Neutrophil (primary cell): ENCODE results near the gene COX7A2.

Experiments
- H3K27ac ChIP-seq: fragments of 200-600 bp; sonication (generic); 2 replicates; pipeline ENCODE4 v1.5.1; 2016; ENCODE audit warnings: mild to moderate bottlenecking, moderate library complexity
- H3K27me3 ChIP-seq: fragments of 200-600 bp; sonication (generic); 2 replicates; pipeline ENCODE4 v1.6.0; 2016; ENCODE audit warnings: mild to moderate bottlenecking
- H3K36me3 ChIP-seq: fragments of 200-600 bp; sonication (generic); 2 replicates; pipeline ENCODE4 v1.5.1; 2017
- H3K4me1 ChIP-seq, 2 experiments: fragments of 200-600 bp in 1 of 2; sonication (generic) in 1 of 2; 1 replicate in 1 of 2; 2 replicates in 1 of 2; pipeline versions ENCODE4 v1.5.1 to v1.6.1; 2013 to 2016; ENCODE audit warnings: low read depth in 1 of 2, low read length in 1 of 2, mild to moderate bottlenecking in 1 of 2, moderate library complexity in 1 of 2; ENCODE audit not compliant: control insufficient read depth in 1 of 2, insufficient read depth in 1 of 2
- H3K4me3 ChIP-seq, 2 experiments: fragments of 200-600 bp in 1 of 2; sonication (generic) in 1 of 2; 1 replicate in 1 of 2; 2 replicates in 1 of 2; pipeline ENCODE4 v1.5.1; 2013 to 2016; ENCODE audit warnings: low read depth in 1 of 2, low read length in 1 of 2, mild to moderate bottlenecking in 1 of 2, moderate library complexity in 1 of 2
- H3K9me3 ChIP-seq: fragments of 200-600 bp; sonication (generic); 2 replicates; pipeline ENCODE4 v1.5.1; 2016
- TF ChIP-seq, protein P1 (sequence below): fragments of 200-600 bp; sonication (generic); IDR thresholded peaks from 2 replicates; pipeline ENCODE4 v1.5.1; 2016; ENCODE audit warnings: antibody characterized with exemption

COX7A2 gene

DNA sequence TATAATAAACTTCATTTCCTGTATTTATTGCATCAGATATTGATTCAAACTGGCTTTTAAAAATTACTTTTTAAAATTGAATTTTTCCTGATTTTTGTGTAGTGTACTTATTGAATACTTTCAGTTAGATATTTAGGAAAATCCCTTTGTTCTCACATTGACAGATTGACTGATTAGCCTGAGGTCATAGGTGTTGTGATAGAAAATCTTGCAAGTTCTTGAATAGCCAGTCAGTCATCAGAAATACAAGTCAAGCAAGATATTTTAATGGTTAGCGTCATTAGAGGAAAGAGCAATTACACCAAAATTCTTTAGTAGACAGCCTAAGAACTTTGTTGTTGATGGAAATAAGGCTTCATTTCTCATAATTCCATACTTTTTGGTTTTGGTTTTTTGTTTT lies 44.4 kb upstream of the COX7A2 start:
- no peaks in the 10 kb centered on the region for H3K36me3 ChIP-seq
- no peaks in the 10 kb centered on the region for H3K27me3 ChIP-seq
- H3K4me3 ChIP-seq = no peak overlapping the region
- no peaks in the 10 kb centered on the region for H3K9me3 ChIP-seq
- TF ChIP-seq, protein P1, sequence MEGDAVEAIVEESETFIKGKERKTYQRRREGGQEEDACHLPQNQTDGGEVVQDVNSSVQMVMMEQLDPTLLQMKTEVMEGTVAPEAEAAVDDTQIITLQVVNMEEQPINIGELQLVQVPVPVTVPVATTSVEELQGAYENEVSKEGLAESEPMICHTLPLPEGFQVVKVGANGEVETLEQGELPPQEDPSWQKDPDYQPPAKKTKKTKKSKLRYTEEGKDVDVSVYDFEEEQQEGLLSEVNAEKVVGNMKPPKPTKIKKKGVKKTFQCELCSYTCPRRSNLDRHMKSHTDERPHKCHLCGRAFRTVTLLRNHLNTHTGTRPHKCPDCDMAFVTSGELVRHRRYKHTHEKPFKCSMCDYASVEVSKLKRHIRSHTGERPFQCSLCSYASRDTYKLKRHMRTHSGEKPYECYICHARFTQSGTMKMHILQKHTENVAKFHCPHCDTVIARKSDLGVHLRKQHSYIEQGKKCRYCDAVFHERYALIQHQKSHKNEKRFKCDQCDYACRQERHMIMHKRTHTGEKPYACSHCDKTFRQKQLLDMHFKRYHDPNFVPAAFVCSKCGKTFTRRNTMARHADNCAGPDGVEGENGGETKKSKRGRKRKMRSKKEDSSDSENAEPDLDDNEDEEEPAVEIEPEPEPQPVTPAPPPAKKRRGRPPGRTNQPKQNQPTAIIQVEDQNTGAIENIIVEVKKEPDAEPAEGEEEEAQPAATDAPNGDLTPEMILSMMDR = no peak
- no peak overlapping the region for H3K27ac ChIP-seq
- H3K4me1 ChIP-seq = peaks cover 32 to 40% of the 10 kb centered on the region in 2 experiments

DNA sequence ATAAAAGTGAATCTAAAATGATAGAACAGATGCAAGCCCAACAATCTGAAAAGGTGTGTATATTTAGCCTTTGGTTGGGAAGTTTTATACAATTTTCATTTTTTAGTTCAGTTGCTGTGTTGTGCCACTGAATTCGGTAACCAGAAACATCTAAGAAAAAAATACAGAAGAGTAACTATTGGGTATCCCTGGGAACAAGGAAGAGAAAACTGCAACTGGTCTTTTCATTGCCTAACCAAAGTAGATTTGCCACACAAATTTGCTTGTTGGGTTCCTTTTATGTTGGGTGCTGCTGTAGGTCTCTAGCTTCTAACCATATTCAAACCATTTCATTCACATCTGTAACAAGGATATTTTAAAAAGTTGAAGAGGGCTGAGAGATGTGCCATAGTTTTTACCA lies 43.8 kb upstream of the COX7A2 start:
- H3K27ac ChIP-seq = no peak overlapping the region
- H3K4me1 ChIP-seq = peaks cover 38 to 46% of the 10 kb centered on the region in 2 experiments
- no peaks in the 10 kb centered on the region for H3K27me3 ChIP-seq
- no peak overlapping the region for H3K4me3 ChIP-seq
- TF ChIP-seq, protein P1 = no peak
- H3K36me3 ChIP-seq = no peaks in the 10 kb centered on the region
- H3K9me3 ChIP-seq = no peaks in the 10 kb centered on the region

DNA sequence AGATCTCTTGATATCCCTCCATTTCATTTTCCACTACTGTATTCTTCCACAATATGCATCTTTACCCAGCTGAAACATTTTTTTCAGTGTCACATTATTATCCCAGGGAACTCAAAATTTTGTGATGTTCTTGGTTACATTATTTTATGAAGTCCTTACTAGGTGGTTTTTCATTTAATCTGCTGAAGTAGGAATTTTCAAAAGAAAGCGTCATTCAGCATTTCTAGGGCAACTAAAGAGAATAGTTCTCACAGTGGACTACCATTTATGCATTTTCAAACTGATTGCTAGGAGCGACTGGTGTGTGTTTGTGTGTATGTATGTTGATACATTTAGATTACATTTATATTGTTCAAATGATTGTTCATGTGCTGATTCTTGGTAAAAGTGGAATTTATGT lies 43.4 kb upstream of the COX7A2 start:
- Histone ChIP-seq H3K27me3 (no peaks in the 10 kb centered on the region), H3K9me3 (no peaks in the 10 kb centered on the region), H3K4me1 (peaks cover 42 to 50% of the 10 kb centered on the region in 2 experiments), H3K27ac (no peak overlapping the region), H3K36me3 (no peaks in the 10 kb centered on the region), H3K4me3 (no peak overlapping the region)
- TF ChIP-seq, protein P1 = no peak

DNA sequence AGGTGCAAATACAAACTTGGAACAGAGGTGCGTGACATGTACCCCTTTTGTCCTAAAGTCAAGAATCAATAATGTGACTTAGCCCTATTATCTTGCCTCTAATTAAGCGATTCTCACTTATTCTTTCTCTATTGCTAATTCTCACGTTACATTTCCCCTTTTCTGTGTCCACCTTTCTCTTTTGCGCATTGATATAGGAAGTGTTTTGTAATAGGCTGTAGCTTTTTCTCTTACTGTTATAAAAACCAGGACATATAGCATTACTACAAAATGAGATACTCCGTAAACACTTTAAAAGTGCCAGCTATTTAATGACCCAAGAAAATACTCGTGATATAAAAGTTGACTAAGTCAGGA lies 41.7 kb upstream of the COX7A2 start:
- Histone ChIP-seq H3K27ac (peak overlapping the region; percentile 92), H3K9me3 (no peaks in the 10 kb centered on the region), H3K4me1 (peaks cover 53 to 61% of the 10 kb centered on the region in 2 experiments), H3K27me3 (no peaks in the 10 kb centered on the region), H3K36me3 (no peaks in the 10 kb centered on the region), H3K4me3 (peak overlapping the region; percentile 95)
- TF ChIP-seq, protein P1 = no peak

DNA sequence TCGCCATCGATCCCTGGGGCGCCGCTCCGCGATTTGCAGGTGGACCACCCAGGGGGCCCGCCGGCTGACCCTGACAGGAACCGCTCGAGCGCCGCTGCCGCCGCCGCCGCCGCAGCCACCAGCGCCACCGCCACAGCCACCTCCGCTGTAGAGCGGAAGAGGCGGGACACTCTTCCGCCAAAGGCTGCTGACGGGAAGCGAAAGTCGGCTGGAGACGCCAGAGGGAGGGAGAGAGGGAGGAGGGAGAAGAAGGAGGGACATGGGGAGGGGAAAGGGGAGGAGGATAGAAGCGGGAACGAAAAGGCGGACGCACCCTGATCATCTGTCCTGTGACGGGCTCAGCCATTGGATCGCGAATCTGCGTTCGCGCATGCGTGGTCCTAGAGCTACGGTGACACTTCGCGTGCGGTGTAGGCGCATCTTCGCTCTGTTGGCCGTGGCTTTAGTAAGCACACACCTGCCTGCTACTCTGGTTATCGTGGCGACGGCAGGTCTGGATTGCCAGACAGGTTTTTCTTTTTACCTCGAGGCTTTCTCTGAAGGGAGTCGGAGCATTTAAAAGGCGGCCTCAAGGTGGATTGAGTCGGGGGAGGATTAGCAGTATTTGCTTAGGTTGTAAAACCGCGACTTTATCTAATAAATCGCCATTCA lies 41.2 kb upstream of the COX7A2 start, which contains the start of gene TMEM30A:
TSS of gene TMEM30A (minus strand) at position 161 of the 651 bp plus-strand sequence. CDS start at position 7, 154 bp downstream.
- peak within 1 kb of the TSS; percentile 92 for H3K27ac ChIP-seq
- peaks cover 53 to 61% of the 10 kb centered on the region in 2 experiments for H3K4me1 ChIP-seq
- TF ChIP-seq, protein P1 = peak; percentile 51
- no peaks in the 10 kb centered on the region for H3K27me3 ChIP-seq
- H3K4me3 ChIP-seq = peak within 1 kb of the TSS; percentile 95
- H3K36me3 ChIP-seq = no peaks in the 10 kb centered on the region
- H3K9me3 ChIP-seq = no peaks in the 10 kb centered on the region
